Stimulated activated CD4-positive, alpha-beta T cell treated with anti-CD3 and anti-CD28 coated beads, Interleukin-15, amount 100 ng/mL, for 24 hours (primary cell): ENCODE measurements around the gene RAB6B.

Experiments used
- DNase-seq: peaks from one replicate; pipeline ENCODE4 v3.0.0-alpha.2; 2020

The RAB6B gene

DNA sequence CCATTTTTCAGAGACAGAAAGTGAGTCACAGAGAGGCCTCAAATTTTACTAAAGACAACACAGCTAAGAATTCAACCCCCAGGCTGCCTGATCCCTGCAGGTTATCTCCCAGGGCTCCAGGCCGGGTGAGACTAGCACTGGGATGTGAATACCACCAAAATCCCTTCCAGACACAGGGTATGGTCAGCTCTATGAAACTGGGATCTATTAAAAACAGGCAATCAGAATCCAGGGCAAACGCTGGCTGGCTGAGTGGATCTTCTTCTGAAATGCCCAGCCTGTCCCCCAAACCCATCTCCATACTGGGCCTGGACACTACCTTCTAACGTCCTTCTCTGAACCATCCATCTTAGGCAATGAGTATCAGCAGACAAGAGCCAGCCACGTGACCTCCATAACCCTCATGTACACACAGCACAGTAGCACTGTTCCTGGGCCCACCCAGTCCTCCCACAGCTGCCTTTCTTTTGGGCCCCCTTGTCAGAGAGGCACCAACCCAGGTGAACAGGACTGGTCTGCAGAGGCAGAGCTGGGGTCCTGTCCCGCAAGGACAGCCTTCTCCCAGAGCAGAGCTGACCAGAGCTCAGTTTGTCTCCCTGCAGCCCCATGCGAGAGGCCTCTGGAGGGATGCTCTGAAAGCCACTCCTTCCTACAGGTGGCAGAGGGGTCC lies 1.9 kb downstream of the RAB6B start:
- no peak for DNase-seq

DNA sequence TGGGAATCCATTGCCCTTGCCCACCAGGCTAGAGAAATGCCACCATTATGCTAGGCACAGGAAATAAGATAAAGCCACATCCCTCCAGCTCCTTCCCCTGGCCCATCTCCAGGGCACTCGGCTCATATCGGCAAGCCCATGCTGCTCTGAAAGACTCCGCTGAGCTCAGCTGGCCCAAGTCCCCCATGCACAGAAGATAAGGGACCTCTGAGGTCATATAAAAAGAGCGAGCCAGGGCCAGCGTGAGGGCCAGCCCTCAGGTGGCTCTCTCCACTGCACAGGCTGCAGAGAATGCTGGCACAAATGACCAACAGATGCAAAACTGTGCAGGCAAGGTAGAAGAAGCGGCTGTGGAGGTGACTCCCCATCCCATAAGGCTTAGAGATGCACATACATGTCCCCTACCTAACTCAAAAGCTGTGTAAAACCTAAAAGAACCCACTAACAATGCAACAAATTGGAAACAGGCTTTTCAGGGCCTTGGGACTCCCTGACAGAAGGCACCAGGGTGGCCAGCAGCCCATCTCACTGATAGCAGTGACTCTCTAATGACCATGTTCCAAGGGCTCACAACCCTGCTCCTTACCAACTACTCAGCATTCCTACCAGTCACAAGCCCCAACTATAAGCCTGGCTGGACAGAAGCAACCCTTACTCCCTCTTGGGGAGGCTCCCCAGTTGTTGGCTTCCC lies 3.0 kb downstream of the RAB6B start:
- DNase-seq, result no peak

DNA sequence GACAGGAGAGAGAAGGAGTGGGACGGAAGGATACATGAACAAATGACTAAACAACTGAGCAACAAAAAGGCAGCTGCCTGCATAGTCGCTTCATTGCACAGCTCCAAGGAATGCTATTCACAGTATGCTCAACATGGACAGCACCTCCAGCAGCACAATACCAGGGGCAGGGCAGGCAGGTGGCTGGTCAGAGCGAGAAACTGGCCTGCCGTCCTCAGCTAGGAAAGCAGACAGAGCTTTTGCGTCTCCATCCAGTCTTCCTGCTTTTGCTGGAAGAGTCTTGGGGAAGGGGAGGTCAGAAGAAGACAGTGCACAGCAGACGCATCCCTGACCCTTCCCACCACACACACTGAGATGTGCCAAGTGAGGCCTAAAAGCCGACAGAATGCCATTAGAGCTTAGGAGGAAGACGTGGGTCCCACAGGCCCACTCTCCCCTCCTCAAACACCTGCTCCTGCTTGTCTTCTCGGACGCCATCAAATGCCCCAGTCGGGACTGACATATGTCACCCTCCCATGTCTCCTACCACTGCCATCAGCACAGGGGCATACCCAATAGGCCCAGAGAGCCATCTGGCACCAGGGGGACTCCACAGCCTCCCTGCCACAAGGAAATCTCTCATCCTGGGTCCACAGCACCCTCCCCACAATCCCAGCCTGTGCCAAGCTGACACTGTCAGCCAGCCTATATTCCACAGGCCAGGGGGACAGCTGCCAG lies 3.9 kb downstream of the RAB6B start:
- DNase-seq, result no peak

DNA sequence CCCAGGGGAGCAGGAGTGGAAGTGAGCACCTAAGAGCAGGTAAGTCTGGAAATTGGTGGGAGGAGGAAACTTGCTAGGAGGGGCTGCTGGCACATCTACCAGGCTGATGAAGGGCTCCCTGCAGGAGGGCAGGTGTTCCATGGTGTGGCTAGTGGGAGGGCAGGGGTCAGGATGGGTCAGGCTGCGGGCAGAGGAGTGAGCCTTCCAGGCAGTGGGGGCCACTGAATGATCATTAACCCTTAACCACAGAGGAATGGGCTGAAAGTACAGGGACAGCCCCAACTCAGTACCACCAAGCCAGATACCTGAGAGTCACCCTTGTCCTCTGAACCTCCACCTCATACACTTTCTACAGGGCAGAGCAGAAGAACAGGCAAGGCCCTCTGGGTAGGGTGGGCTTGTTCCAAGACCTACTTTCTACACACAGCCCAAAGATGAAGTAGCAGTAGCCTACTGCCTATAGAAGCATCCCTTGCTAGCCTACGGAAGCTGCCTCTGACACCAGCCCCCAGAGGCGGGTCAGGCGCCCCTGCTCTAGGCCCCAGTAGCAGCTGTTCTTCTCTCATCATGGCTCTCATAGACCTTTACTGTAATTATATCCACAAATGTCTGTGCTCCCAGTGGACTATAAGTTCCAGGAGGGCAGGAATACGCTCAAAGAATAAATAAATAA lies 4.6 kb downstream of the RAB6B start:
- DNase-seq, result no peak

- no peak for DNase-seq
These were observed 5.6 kb downstream of the RAB6B start for GRCh38 chr3:133890037-133890436.

GRCh38 chr3:133888726-133889340 lies 6.8 kb downstream of the RAB6B start:
- DNase-seq, result no peak

GRCh38 chr3:133887803-133888703 lies 7.6 kb downstream of the RAB6B start:
- no peak for DNase-seq

GRCh38 chr3:133887074-133887802 lies 8.4 kb downstream of the RAB6B start:
- no peak for DNase-seq

GRCh38 chr3:133886031-133886722 lies 9.5 kb downstream of the RAB6B start:
- DNase-seq, result no peak

GRCh38 chr3:133884887-133885711 lies 10.6 kb downstream of the RAB6B start:
- no peak for DNase-seq

GRCh38 chr3:133884054-133884886 lies 11.4 kb downstream of the RAB6B start:
- DNase-seq, result no peak

- DNase-seq, result no peak
These were observed 12.0 kb downstream of the RAB6B start for GRCh38 chr3:133883641-133884040.

DNA sequence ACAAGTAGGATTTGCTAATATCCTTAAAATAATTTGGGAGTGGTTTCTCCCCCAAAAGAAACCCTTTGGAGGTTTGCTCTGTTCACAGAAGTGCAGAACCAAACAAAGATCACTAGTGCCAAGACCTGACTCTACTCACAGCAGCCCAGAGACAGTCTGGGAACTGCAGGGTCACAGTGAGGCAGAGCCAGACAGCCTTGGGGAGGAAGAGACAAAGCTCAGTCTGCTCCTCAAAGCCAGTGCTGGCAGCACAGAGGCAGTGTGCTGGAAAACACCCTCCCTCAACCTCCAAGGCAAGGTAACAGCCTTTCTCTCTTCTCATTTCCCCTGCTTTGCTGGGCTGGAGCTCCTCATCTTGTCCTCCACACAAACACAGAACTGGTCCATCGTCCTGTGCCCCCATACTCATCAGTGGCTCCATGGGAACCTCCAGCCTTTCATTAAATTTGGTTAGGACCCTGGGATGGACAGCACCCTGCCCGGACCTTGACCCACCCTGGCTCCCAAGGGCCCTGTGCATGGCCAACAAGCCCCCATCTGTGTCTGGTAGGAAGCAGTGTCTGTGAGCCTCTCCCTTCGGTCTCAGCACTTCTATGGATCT lies 12.6 kb downstream of the RAB6B start:
- no peak for DNase-seq

GRCh38 chr3:133881939-133882825 lies 13.5 kb downstream of the RAB6B start:
- DNase-seq, result no peak

GRCh38 chr3:133881492-133881891 lies 14.2 kb downstream of the RAB6B start:
- DNase-seq, result no peak

DNA sequence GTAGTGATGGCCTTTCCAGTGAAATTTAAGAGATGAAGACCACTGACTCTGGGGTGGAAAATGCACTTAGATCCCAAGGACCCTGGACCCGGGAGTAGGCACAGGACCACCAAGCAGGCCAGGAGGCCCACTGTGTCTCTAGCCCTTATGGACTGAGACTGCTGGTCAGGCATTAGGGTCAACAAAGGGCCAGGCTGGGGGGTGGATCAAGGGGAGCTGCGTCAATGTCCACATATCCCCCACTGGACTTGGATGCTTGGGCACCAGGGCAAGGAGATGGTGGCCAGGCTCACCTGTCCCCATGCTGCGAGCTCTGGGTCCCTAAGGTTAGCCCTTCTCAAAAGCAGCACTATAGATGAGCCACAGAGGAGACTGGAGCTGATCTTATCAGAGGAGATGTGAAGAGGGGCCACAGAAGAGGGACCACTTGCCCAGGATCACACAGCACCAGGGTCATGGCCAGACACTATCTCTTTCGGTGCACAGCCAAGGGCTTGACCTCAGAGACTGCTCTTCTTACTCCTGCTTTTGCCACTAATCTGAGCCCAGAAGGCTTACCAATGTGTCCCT lies 14.7 kb downstream of the RAB6B start:
- DNase-seq, result no peak

- no peak for DNase-seq
These were observed 15.4 kb downstream of the RAB6B start for GRCh38 chr3:133880287-133880686.
